GM23338 (cell line): ENCODE results near the gene COL4A1. TPM values are rescaled to one million over a fixed set of nuclear protein-coding genes. Genes with fewer than 3 reads are reported as not detected.

Experiments used
- ATAC-seq: fragments of 200-7000 bp; cut with Tn5 transposase; 3 replicates; pipeline ENCODE4 v1.9.1; 2020
- DNase-seq: peaks from one replicate; pipeline ENCODE4 v3.0.0-alpha.2; 2015; ENCODE audit warnings: low spot score
- H2AFZ ChIP-seq: fragments of 200-600 bp; sonication (generic); 2 replicates; pipeline ENCODE4 v1.8.0; 2016; ENCODE audit warnings: antibody characterized with exemption, mild to moderate bottlenecking, moderate library complexity
- H3F3A ChIP-seq: fragments of 200-600 bp; sonication (generic); replicated peaks from 2 replicates; pipeline ENCODE4 v1.8.0; 2017; ENCODE audit warnings: antibody characterized with exemption, mixed run types, low read depth
- H3K27ac ChIP-seq: fragments of 200-600 bp; sonication (generic); 2 replicates; pipeline ENCODE4 v1.6.1; 2016; ENCODE audit warnings: low read depth
- H3K27me3 ChIP-seq: fragments of 200-600 bp; sonication (generic); 2 replicates; pipeline ENCODE4 v1.8.0; 2016; ENCODE audit warnings: mild to moderate bottlenecking, mixed run types, moderate library complexity; ENCODE audit not compliant: insufficient read depth
- H3K36me3 ChIP-seq: fragments of 200-600 bp; sonication (generic); 2 replicates; pipeline ENCODE4 v1.8.0; 2016; ENCODE audit warnings: mild to moderate bottlenecking; ENCODE audit not compliant: insufficient read depth
- H3K4me1 ChIP-seq: fragments of 200-600 bp; sonication (generic); 2 replicates; pipeline ENCODE4 v1.8.0; 2016; ENCODE audit warnings: mild to moderate bottlenecking, moderate library complexity; ENCODE audit not compliant: insufficient read depth
- H3K4me2 ChIP-seq: fragments of 200-600 bp; sonication (generic); 2 replicates; pipeline ENCODE4 v1.7.1; 2017; ENCODE audit warnings: mixed run types
- H3K4me3 ChIP-seq: fragments of 200-600 bp; sonication (generic); 2 replicates; pipeline ENCODE4 v1.6.1; 2016; ENCODE audit warnings: mixed run types
- H3K79me2 ChIP-seq: fragments of 200-600 bp; sonication (generic); replicated peaks from 2 replicates; pipeline ENCODE4 v1.8.0; 2017; ENCODE audit warnings: mild to moderate bottlenecking; ENCODE audit not compliant: insufficient read depth
- H3K9me2 ChIP-seq: fragments of 200-600 bp; sonication (generic); 2 replicates; pipeline ENCODE4 v1.8.0; 2017; ENCODE audit not compliant: insufficient read depth
- H4K20me1 ChIP-seq: fragments of 200-600 bp; sonication (generic); replicated peaks from 2 replicates; pipeline ENCODE4 v1.8.0; 2017; ENCODE audit warnings: mild to moderate bottlenecking; ENCODE audit not compliant: insufficient read depth
- H3K27ac Mint-ChIP-seq: 2 replicates; pipeline ENCODE4 v1.8.0; 2020; ENCODE audit warnings: inconsistent platforms, mild to moderate bottlenecking, moderate library complexity, mixed read lengths
- H3K27me3 Mint-ChIP-seq: 3 replicates; pipeline ENCODE4 v1.8.0; 2022; ENCODE audit warnings: low read depth, mild to moderate bottlenecking, moderate library complexity, mixed read lengths, inconsistent platforms; ENCODE audit not compliant: insufficient read depth, poor library complexity
- H3K36me3 Mint-ChIP-seq: 3 replicates; pipeline ENCODE4 v1.8.0; 2021; ENCODE audit warnings: low read depth, mild to moderate bottlenecking, inconsistent platforms, moderate library complexity, mixed read lengths
- H3K4me1 Mint-ChIP-seq: 3 replicates; pipeline ENCODE4 v1.8.0; 2020; ENCODE audit warnings: mild to moderate bottlenecking, inconsistent platforms, mixed read lengths
- H3K4me3 Mint-ChIP-seq: 3 replicates; pipeline ENCODE4 v1.8.0; 2021; ENCODE audit warnings: moderate library complexity, mild to moderate bottlenecking, inconsistent platforms, mixed read lengths
- H3K9me3 Mint-ChIP-seq: 3 replicates; pipeline ENCODE4 v1.8.0; 2020; ENCODE audit warnings: moderate library complexity, mild to moderate bottlenecking, inconsistent platforms, mixed read lengths
- CREB1 ChIP-seq: fragments of 250-450 bp; sonication (Bioruptor Pico); IDR thresholded peaks from 2 replicates; pipeline ENCODE4 v1.5.0; 2020; ENCODE audit warnings: low read depth, mild to moderate bottlenecking, moderate library complexity
- CTCF ChIP-seq, 2 experiments: fragments of 200-600 bp in 1 of 2; sonication (generic) in 1 of 2; conservative IDR thresholded peaks; 2 replicates each; pipeline versions ENCODE4 v1.5.1 to v1.6.1; 2016 to 2017; ENCODE audit warnings: antibody characterized with exemption in 2 of 2, low read depth in 2 of 2, mild to moderate bottlenecking in 2 of 2, moderate library complexity in 1 of 2
- ETS1 ChIP-seq: IDR thresholded peaks from 2 replicates; pipeline ENCODE4 v1.6.1; 2016; ENCODE audit warnings: antibody characterized with exemption
- EZH2phosphoT487 ChIP-seq: fragments of 200-600 bp; sonication (generic); IDR thresholded peaks from one replicate; pipeline ENCODE4 v1.8.1; 2018; ENCODE audit warnings: antibody characterized with exemption; ENCODE audit not compliant: unreplicated experiment
- JUNB ChIP-seq: IDR thresholded peaks from one replicate; pipeline ENCODE4 v1.6.1; 2016; ENCODE audit warnings: antibody characterized with exemption; ENCODE audit not compliant: unreplicated experiment
- NANOG ChIP-seq: IDR thresholded peaks from 2 replicates; pipeline ENCODE4 v1.6.1; 2016; ENCODE audit warnings: antibody characterized with exemption, borderline replicate concordance
- POLR2AphosphoS5 ChIP-seq: IDR thresholded peaks from 2 replicates; pipeline ENCODE4 v1.6.1; 2016; ENCODE audit warnings: antibody characterized with exemption, low read depth
- REST ChIP-seq: IDR thresholded peaks from one replicate; pipeline ENCODE4 v1.6.1; 2018; ENCODE audit warnings: antibody characterized with exemption; ENCODE audit not compliant: unreplicated experiment
- STAT1 ChIP-seq: IDR thresholded peaks from one replicate; pipeline ENCODE4 v1.6.1; 2016; ENCODE audit warnings: antibody characterized with exemption; ENCODE audit not compliant: unreplicated experiment
- ZNF114 ChIP-seq: fragments of 250-450 bp; sonication (Bioruptor Pico); IDR thresholded peaks from 2 replicates; pipeline ENCODE4 v1.5.0; 2020; ENCODE audit warnings: mild to moderate bottlenecking, moderate library complexity
- ZNF331 ChIP-seq: fragments of 250-450 bp; sonication (Bioruptor Pico); IDR thresholded peaks from 2 replicates; pipeline ENCODE4 v1.5.0; 2020; ENCODE audit warnings: low read depth, mild to moderate bottlenecking, moderate library complexity
- polyA plus RNA-seq: library from polyadenylated mRNA; unstranded; fragments of >200 nt; fragmentation: Nextera tagmentation; extraction: Ambion mirVana; gene quantifications from 2 replicates; pipeline ENCODE4 v1.2.1, GENCODE V29; 2016
- total RNA-seq: library from RNA; depleted of rRNA; stranded (reverse); fragments of >200 nt; shearing (Covaris generic); gene quantifications from 2 replicates; pipeline ENCODE4 v1.2.3, GENCODE V29; 2014

Gene COL4A1
- total and polyA plus RNA-seq, 2 experiments from 2014 or later: 39.1 to 110 TPM

- no peak for TF ChIP-seq ZNF331 (CRISPR knock-in tag)
- no peak for TF ChIP-seq CTCF (conservative IDR thresholded peaks at IDR 0.05; ENCODE audit: low read depth in 2 of 2)
Observed at GRCh38 chr13:110128546-110128945, 178.4 kb downstream of the COL4A1 start (continued).

- H3K9me3 Mint-ChIP-seq: no peaks in the 10 kb centered on the region
- TF ChIP-seq CTCF (conservative IDR thresholded peaks at IDR 0.05; ENCODE audit: low read depth in 2 of 2) (no peak), NANOG (no peak), ZNF114 (CRISPR knock-in tag) (no peak), ETS1 (no peak), STAT1 (no peak), REST (no peak), POLR2AphosphoS5 (no peak), JUNB (no peak), ZNF331 (CRISPR knock-in tag) (no peak), EZH2phosphoT487 (no peak), CREB1 (CRISPR knock-in tag) (no peak)
- ATAC-seq: no peak
- H3K36me3 Mint-ChIP-seq: no peaks in the 10 kb centered on the region
- no peaks in the 10 kb centered on the region for H3K27me3 ChIP-seq
- no peak overlapping the region for H3K4me2 ChIP-seq
- DNase-seq: no peak
- H3K9me2 ChIP-seq: 0 out of 2 replicates have a peak, but pooled peaks cover 13% of the 10 kb centered on the region
- peaks cover 16% of the 10 kb centered on the region for H3K4me1 ChIP-seq
- H3K4me1 Mint-ChIP-seq: peaks cover 36% of the 10 kb centered on the region
- H3K4me3 Mint-ChIP-seq: no peak overlapping the region
- no peaks in the 10 kb centered on the region for H3K36me3 ChIP-seq
- no peak overlapping the region for H3K4me3 ChIP-seq
- peaks cover 10% of the 10 kb centered on the region for H3K27me3 Mint-ChIP-seq
- no peaks in the 10 kb centered on the region for H3K79me2 ChIP-seq
- no peak overlapping the region for H2AFZ ChIP-seq
- H3K27ac ChIP-seq: no peak overlapping the region
- no peaks in the 10 kb centered on the region for H3F3A ChIP-seq
- no peak overlapping the region for H3K27ac Mint-ChIP-seq
- no peaks in the 10 kb centered on the region for H4K20me1 ChIP-seq
Observed at GRCh38 chr13:110127986-110128511, 178.9 kb downstream of the COL4A1 start.
